GM12878 (cell line): Measurements from ENCODE around the gene TNFSF13.
"Not testable (repeated sequence)": the region's sequence is repeated elsewhere in the genome, so short reads cannot be mapped to it uniquely, and the experiment has no call there.

Source experiments
- EZH2 ChIP-seq: IDR thresholded peaks from 2 replicates; pipeline ENCODE4 v1.6.1; 2012; ENCODE audit warnings: low read depth, mild to moderate bottlenecking, control low read depth, inconsistent platforms, low read length, borderline replicate concordance; ENCODE audit not compliant: control insufficient read depth
- FOS ChIP-seq: IDR thresholded peaks from 3 replicates; pipeline ENCODE4 v1.6.1; 2011; ENCODE audit warnings: borderline replicate concordance; ENCODE audit not compliant: insufficient read length; ENCODE audit errors: extremely low read depth
- JUND ChIP-seq: IDR thresholded peaks from 2 replicates; pipeline ENCODE4 v1.6.1; 2012; ENCODE audit warnings: low read depth, mild to moderate bottlenecking, low read length, improper control_type of control experiment, moderate library complexity
- POLR2A ChIP-seq: IDR thresholded peaks from 2 replicates; pipeline ENCODE4 v1.6.1; 2011; ENCODE audit warnings: low read depth, mild to moderate bottlenecking, low read length
- RAD21 ChIP-seq: IDR thresholded peaks from 2 replicates; pipeline ENCODE4 v1.6.1; 2011; ENCODE audit warnings: mild to moderate bottlenecking, low read depth, low read length, moderate library complexity; ENCODE audit not compliant: insufficient read depth
- RCOR1 ChIP-seq: conservative IDR thresholded peaks from 2 replicates; pipeline ENCODE4 v1.6.1; 2012; ENCODE audit warnings: low read depth, low read length, improper control_type of control experiment
- TF ChIP-seq, protein P1 (sequence below): IDR thresholded peaks from 2 replicates; pipeline ENCODE4 v1.6.1; 2011; ENCODE audit warnings: borderline replicate concordance, low read depth, mild to moderate bottlenecking, moderate library complexity, mixed read lengths, low read length; ENCODE audit not compliant: insufficient read depth; ENCODE audit errors: extremely low read length
- TF ChIP-seq, protein P2 (sequence below), 3 experiments: IDR thresholded peaks in 2 of 3; conservative IDR thresholded peaks in 1 of 3; 2 replicates each; pipeline ENCODE4 v1.5.1; 2011; ENCODE audit warnings: low read depth in 3 of 3, low read length in 3 of 3, mild to moderate bottlenecking in 3 of 3, control low read depth in 2 of 3, moderate library complexity in 2 of 3, inconsistent platforms in 1 of 3, mixed read lengths in 1 of 3; ENCODE audit not compliant: control insufficient read depth in 2 of 3, insufficient read depth in 1 of 3; ENCODE audit errors: extremely low read depth in 1 of 3
- TF ChIP-seq, protein P3 (sequence below): IDR thresholded peaks from 2 replicates; pipeline ENCODE4 v1.6.1; 2012; ENCODE audit warnings: low read depth, low read length, improper control_type of control experiment
- TF ChIP-seq, protein P4 (sequence below): IDR thresholded peaks from 2 replicates; pipeline ENCODE4 v1.6.1; 2012; ENCODE audit warnings: low read length, inconsistent platforms
- TF ChIP-seq, protein P5 (sequence below): IDR thresholded peaks from 2 replicates; pipeline ENCODE4 v1.6.1; 2011; ENCODE audit warnings: low read depth, mild to moderate bottlenecking, low read length, moderate library complexity, borderline replicate concordance; ENCODE audit errors: extremely low read depth

DNA sequence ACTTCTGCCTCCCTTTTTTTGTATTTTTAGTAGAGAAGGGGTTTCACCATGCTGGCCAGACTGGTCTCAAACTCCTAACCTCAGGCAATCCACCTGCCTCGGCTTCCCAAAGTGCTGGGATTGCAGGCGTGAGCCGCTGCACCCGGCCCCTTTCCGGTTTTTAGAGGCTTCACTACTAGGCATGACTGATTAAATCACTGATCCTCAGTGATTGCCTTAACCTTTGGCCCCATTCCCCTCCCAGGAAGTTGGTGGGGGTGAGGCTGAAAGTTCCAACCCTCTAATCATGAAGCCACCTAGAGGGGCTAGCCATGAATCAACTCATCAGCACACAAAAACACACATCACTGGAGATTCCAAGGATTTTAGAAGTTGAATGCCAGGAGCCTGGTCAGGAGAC is 39.0 kb downstream of the TNFSF13 start:
- TF ChIP-seq POLR2A, FOS, EZH2, RCOR1, RAD21, JUND: not testable (repeated sequence)
- TF ChIP-seq, protein P1, sequence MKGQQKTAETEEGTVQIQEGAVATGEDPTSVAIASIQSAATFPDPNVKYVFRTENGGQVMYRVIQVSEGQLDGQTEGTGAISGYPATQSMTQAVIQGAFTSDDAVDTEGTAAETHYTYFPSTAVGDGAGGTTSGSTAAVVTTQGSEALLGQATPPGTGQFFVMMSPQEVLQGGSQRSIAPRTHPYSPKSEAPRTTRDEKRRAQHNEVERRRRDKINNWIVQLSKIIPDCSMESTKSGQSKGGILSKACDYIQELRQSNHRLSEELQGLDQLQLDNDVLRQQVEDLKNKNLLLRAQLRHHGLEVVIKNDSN = not testable (repeated sequence)
- TF ChIP-seq, protein P2, sequence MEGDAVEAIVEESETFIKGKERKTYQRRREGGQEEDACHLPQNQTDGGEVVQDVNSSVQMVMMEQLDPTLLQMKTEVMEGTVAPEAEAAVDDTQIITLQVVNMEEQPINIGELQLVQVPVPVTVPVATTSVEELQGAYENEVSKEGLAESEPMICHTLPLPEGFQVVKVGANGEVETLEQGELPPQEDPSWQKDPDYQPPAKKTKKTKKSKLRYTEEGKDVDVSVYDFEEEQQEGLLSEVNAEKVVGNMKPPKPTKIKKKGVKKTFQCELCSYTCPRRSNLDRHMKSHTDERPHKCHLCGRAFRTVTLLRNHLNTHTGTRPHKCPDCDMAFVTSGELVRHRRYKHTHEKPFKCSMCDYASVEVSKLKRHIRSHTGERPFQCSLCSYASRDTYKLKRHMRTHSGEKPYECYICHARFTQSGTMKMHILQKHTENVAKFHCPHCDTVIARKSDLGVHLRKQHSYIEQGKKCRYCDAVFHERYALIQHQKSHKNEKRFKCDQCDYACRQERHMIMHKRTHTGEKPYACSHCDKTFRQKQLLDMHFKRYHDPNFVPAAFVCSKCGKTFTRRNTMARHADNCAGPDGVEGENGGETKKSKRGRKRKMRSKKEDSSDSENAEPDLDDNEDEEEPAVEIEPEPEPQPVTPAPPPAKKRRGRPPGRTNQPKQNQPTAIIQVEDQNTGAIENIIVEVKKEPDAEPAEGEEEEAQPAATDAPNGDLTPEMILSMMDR (IDR thresholded peaks at IDR 0.05 in 2 of 3, conservative IDR thresholded peaks at IDR 0.05 in 1 of 3; ENCODE audit: control insufficient read depth in 2 of 3, extremely low read depth in 1 of 3, insufficient read depth in 1 of 3, low read depth in 3 of 3, low read length in 3 of 3) = not testable (repeated sequence)
- TF ChIP-seq, protein P3, sequence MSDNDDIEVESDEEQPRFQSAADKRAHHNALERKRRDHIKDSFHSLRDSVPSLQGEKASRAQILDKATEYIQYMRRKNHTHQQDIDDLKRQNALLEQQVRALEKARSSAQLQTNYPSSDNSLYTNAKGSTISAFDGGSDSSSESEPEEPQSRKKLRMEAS = not testable (repeated sequence)
- TF ChIP-seq, protein P4, sequence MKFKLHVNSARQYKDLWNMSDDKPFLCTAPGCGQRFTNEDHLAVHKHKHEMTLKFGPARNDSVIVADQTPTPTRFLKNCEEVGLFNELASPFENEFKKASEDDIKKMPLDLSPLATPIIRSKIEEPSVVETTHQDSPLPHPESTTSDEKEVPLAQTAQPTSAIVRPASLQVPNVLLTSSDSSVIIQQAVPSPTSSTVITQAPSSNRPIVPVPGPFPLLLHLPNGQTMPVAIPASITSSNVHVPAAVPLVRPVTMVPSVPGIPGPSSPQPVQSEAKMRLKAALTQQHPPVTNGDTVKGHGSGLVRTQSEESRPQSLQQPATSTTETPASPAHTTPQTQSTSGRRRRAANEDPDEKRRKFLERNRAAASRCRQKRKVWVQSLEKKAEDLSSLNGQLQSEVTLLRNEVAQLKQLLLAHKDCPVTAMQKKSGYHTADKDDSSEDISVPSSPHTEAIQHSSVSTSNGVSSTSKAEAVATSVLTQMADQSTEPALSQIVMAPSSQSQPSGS = not testable (repeated sequence)
- TF ChIP-seq, protein P5, sequence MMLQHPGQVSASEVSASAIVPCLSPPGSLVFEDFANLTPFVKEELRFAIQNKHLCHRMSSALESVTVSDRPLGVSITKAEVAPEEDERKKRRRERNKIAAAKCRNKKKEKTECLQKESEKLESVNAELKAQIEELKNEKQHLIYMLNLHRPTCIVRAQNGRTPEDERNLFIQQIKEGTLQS = not testable (repeated sequence)
